Ovary (tissue), 9 donors: Measurements from ENCODE around the gene STX2. TPM values are rescaled to one million over a fixed set of nuclear protein-coding genes. Genes with fewer than 3 reads are reported as not detected.
"Not testable (repeated sequence)": the region's sequence is repeated elsewhere in the genome, so short reads cannot be mapped to it uniquely, and the experiment has no call there.

Experiments used
- DNase-seq, 5 donors: peaks; one replicate each; pipeline ENCODE4 v3.0.0-alpha.2; 2019 to 2020
- H3K27ac ChIP-seq, 2 donors: fragments of 200-600 bp; one replicate each; pipeline versions ENCODE4 v1.5.1 to v1.8.0; 2019 to 2022
- H3K27me3 ChIP-seq: fragments of 200-600 bp; one replicate; pipeline ENCODE4 v1.8.0; 2022
- H3K36me3 ChIP-seq: fragments of 200-600 bp; sonication (generic); one replicate; pipeline ENCODE4 v1.5.1; 2019
- H3K4me1 ChIP-seq: one replicate; pipeline ENCODE4 v1.8.1; 2013; ENCODE audit warnings: mild to moderate bottlenecking, moderate library complexity; ENCODE audit not compliant: insufficient read depth
- H3K4me3 ChIP-seq: fragments of 200-600 bp; sonication (generic); one replicate; pipeline ENCODE4 v1.5.1; 2017
- H3K9me3 ChIP-seq, 2 donors: fragments of 200-600 bp in 1 of 2; sonication (generic) in 1 of 2; one replicate each; pipeline versions ENCODE4 v1.5.1 to v1.8.1; 2013 to 2019; ENCODE audit warnings: mild to moderate bottlenecking in 1 of 2, moderate library complexity in 1 of 2
- EP300 ChIP-seq: sonication (generic); formaldehyde crosslinking; IDR thresholded peaks from one replicate; pipeline ENCODE4 v1.6.1; 2017; ENCODE audit warnings: antibody characterized with exemption
- POLR2A ChIP-seq: fragments of 450-650 bp; IDR thresholded peaks from one replicate; pipeline ENCODE4 v1.6.1; 2017; ENCODE audit warnings: antibody characterized with exemption, mild to moderate bottlenecking, moderate library complexity
- WGBS, 3 donors: extraction: QIAGEN DNeasy Blood & Tissue Kit in 1 of 3; methylation state at CpG; one replicate each; pipeline versions ENCODE4 v1.1.5 to v1.1.7; 2013 to 2017; 5-methylcytosine and 5-hydroxymethylcytosine counted together
- intact Hi-C, 4 donors: fragments of 100-400 bp; cut with DNase I; formaldehyde crosslinking; loops; one replicate each; pipeline versions ENCODE4 v1.11.0 to v1.15.1; 2022 to 2023
- polyA plus RNA-seq, 2 donors: library from polyadenylated mRNA; stranded (reverse); fragments of 200-250 nt in 1 of 2; fragments of 350-450 nt in 1 of 2; fragmentation: Illumina TruSeq in 1 of 2; extraction: RNeasy Lipid Tissue Mini Kit (QIAGEN cat#74804) in 1 of 2; gene quantifications; one replicate each; pipeline ENCODE4 v1.2.3, GENCODE V29; 2013 to 2014
- total RNA-seq, 7 donors: library from RNA; depleted of rRNA in 2 of 7; stranded (reverse); fragments of >200 nt in 2 of 7; fragmentation: NEBNext Ultra II Directional in 3 of 7; extraction: Animal tissue kit (Norgen Biotek cat#: 25700) in 3 of 7; gene quantifications; one replicate each; pipeline versions ENCODE4 v1.1.0 to v1.2.4, GENCODE V29; 2016 to 2023
- TF ChIP-seq, protein P1 (sequence below), 3 donors: fragments of 450-650 bp in 2 of 3; fragments of 200-600 bp in 1 of 3; IDR thresholded peaks; one replicate each; pipeline versions ENCODE4 v1.5.1 to v1.8.0; 2016 to 2022; ENCODE audit warnings: antibody characterized with exemption in 3 of 3, mild to moderate bottlenecking in 1 of 3
- donor health status: DM: no; HTN: no; CAD: no; lungs with moderate emphysema.
- donor health status: DM: no; HTN: no; CAD: no.
- donor health status: Bipolar disorder and iron deficiency.
- donor health status: DM: yes; HTN: yes; CAD: no.
- donor health status: DM: no; HTN: no; CAD: no.
- donor health status: DM: yes; HTN: yes; CAD: no.

Gene STX2
- total and polyA plus RNA-seq, 9 donors = 12.9 to 26.9 (median 21.4) TPM

DNA sequence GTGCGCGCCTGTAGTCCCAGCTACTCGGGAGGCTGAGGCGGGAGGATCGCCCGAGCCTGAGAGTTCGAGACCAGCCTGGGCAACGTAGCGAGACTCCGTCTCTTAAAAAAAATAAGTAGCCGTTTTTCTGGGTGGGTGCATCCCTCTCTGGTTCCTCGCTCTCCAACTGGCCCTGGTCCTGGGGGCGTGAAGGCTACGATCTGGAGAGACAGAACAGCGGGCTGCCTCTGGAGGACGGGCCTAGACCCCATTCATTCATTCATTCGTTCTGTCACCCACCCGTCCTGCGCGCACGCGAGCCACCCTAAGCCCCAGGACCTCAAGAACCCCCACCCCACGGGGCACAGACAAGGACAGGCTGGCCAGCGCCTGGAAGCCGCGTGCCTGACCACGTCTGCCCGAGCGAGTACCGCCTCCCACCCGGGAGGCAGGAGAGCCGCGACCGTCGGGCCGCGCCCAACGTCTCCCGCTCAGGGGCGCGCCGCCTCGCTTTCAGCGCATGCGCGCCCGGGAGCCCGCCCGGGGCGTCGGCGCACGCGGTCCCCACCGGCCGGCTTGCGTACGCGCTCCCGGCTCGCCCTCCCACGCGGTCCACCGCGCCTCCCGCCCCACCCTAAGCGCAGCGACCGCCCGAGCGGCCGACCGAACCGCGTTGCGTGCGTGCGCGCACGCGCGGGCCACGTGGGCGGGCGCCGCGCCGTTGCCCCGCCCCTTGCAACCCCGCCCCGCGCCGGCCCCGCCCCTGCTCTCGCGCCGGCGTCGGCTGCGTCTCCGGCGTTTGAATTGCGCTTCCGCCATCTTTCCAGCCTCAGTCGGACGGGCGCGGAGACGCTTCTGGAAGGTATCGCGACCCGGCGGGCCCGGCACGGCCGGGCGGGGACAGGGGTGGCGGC, 32.5 kb upstream of the STX2 start, which contains the start of gene RAN:
Gene RAN (plus strand): TSS at position 781 of the 893 bp plus-strand sequence. CDS start 528 bp downstream, outside the sequence.
- Histone ChIP-seq H3K4me3 (peak within 1 kb of the TSS; percentile 60), H3K27me3 (no peaks in the 10 kb centered on the region), H3K9me3 (no peaks in the 10 kb centered on the region), H3K36me3 (no peaks in the 10 kb centered on the region), H3K27ac (peak within 1 kb of the TSS; percentile 59 to 89), H3K4me1 (peaks cover 3% of the 10 kb centered on the region)
- WGBS, 3 donors = 2 to 7% (median 6%) methylated on average over 87 to 118 of the region's 118 CpGs
- peak; percentile 41 for TF ChIP-seq POLR2A
- TF ChIP-seq EP300 = no peak
- TF ChIP-seq, protein P1, sequence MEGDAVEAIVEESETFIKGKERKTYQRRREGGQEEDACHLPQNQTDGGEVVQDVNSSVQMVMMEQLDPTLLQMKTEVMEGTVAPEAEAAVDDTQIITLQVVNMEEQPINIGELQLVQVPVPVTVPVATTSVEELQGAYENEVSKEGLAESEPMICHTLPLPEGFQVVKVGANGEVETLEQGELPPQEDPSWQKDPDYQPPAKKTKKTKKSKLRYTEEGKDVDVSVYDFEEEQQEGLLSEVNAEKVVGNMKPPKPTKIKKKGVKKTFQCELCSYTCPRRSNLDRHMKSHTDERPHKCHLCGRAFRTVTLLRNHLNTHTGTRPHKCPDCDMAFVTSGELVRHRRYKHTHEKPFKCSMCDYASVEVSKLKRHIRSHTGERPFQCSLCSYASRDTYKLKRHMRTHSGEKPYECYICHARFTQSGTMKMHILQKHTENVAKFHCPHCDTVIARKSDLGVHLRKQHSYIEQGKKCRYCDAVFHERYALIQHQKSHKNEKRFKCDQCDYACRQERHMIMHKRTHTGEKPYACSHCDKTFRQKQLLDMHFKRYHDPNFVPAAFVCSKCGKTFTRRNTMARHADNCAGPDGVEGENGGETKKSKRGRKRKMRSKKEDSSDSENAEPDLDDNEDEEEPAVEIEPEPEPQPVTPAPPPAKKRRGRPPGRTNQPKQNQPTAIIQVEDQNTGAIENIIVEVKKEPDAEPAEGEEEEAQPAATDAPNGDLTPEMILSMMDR (IDR thresholded peaks at IDR 0.05) = no peak
- peak; percentile 91 to 96 (median 94) for DNase-seq
- intact Hi-C loops = no loop called here

DNA sequence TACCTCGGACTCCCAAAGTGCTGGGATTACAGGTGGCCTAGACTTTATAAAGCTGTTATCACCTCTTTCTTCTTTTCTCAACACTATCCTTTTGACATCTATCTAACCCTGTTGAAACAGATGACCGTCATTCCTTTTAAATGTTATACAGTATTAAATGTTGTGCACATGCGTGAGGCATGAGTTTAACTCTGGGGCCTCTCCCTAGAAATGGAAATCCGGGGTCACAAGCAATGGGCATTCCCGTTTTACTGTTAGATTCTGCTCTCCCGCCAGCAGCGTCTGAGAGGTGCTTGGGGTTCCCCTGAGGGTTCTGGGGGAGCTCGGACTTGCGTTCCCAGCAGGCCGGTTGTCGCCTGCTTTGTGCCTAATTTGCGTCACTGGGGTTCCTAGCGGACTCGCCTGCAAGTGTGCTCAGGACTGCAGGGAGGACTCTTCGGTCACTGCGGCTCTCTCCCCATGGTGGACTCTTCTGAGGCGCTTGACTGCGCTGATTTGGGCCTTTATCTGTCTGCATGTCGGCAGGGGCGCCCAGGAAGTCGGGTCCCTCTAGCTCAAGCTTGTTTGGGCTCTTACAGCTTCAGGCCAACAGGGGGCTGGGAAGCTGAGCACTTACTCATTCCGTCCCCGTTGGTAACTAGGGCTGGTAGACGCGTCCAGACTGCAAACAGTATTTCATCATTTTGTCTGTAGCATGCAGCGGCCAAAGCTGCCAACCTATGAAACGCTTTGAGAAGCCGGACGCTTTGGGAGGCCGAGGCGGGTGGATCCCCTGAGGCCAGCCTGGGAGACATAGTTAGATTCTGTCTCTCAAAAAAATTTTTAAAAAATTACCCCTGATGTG, 31.6 kb upstream of the STX2 start:
- Histone ChIP-seq H3K4me1 (peaks cover 3% of the 10 kb centered on the region), H3K27ac (peak overlapping the region in 1 of 2 donors; percentile 59), H3K4me3 (peak overlapping the region; percentile 38), H3K36me3 (no peaks in the 10 kb centered on the region), H3K9me3 (no peaks in the 10 kb centered on the region), H3K27me3 (no peaks in the 10 kb centered on the region)
- TF ChIP-seq, protein P1 (IDR thresholded peaks at IDR 0.05) = peak in 2 of 3 donors; percentile 13 to 26
- no peak for TF ChIP-seq EP300
- intact Hi-C loops = no loop called here
- DNase-seq = peak; percentile 39 to 65 (median 60)
- WGBS, 3 donors = 49 to 54% (median 52%) methylated on average over 31 of the region's 31 CpGs

DNA sequence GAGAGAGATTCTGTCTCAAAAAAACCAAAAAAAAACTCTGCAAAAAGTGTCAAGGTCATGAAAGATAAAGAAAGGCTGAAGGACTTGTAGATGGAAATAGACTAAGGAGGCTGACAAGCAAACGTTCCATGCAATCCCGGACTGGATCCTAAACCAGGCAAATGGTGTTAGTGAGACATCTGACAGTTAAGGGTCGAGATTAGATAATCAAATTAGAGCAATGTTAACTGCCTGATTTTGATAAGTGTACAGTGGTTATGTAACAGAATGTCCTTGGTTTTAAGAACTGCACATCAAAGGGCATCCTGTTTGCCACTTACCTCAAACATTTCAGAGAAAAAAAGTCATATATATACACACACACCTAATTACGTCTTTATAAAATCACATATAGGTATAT, 29.4 kb upstream of the STX2 start:
- Histone ChIP-seq H3K27me3 (no peaks in the 10 kb centered on the region), H3K4me3 (no peak overlapping the region), H3K4me1 (peaks cover 3% of the 10 kb centered on the region), H3K27ac (no peak overlapping the region), H3K36me3 (no peaks in the 10 kb centered on the region), H3K9me3 (no peaks in the 10 kb centered on the region)
- WGBS, 3 donors = 45 to 64% (median 60%) methylated on average over 4 of the region's 4 CpGs
- no peak for TF ChIP-seq EP300
- TF ChIP-seq POLR2A = no peak
- TF ChIP-seq, protein P1 (IDR thresholded peaks at IDR 0.05) = no peak
- intact Hi-C loops = no loop called here
- DNase-seq = no peak

- Histone ChIP-seq H3K4me3 (no peak overlapping the region), H3K27ac (no peak overlapping the region), H3K4me1 (no peaks in the 10 kb centered on the region), H3K27me3 (no peaks in the 10 kb centered on the region), H3K36me3 (no peaks in the 10 kb centered on the region), H3K9me3 (no peaks in the 10 kb centered on the region)
- no peak for DNase-seq
- TF ChIP-seq, protein P1 (IDR thresholded peaks at IDR 0.05) = no peak
- no peak for TF ChIP-seq EP300
- no peak for TF ChIP-seq POLR2A
- WGBS, 3 donors = 77 to 90% (median 83%) methylated on average over 5 of the region's 5 CpGs
- intact Hi-C loops = no loop called here
These were observed 24.2 kb upstream of the STX2 start for GRCh38 chr12:130863298-130863697.

DNA sequence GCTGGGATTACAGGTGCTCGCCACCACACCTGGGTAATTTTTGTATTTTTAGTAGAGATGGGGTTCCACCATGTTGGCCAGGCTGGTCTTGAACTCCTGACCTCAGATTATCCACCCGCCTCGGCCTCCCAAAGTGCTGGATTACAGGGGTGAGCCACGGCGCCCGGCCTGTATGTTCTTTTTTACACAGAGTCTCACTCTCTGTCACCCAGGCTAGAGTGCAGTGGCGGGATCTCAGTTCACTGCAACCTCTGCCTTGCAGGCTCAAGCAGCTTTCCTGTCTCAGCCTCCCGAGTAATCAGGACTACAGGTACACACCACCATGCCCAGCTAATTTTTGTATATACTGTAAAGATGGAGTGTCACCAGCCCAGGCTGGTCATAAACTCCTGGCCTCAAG, 23.7 kb upstream of the STX2 start:
- DNase-seq, H3K4me1 ChIP-seq, intact Hi-C loops, H3K9me3 ChIP-seq, H3K36me3 ChIP-seq, H3K27ac ChIP-seq, H3K4me3 ChIP-seq, H3K27me3 ChIP-seq: not testable (repeated sequence)
- WGBS, 3 donors = 92 to 93% (median 93%) methylated on average over 8 of the region's 8 CpGs
